ENCODE data around the gene HLA-E. TPM values are rescaled to one million over a fixed set of nuclear protein-coding genes. Genes with fewer than 3 reads are reported as not detected.

HLA-E gene
- total and polyA plus RNA-seq, 7 donors, result 139 to 753 (median 364) TPM

- H3K4me1 ChIP-seq, result no peaks in the 10 kb centered on the region
- H3K27me3 ChIP-seq, result no peaks in the 10 kb centered on the region
- TF ChIP-seq POLR2AphosphoS5 (IDR thresholded peaks at IDR 0.05) (no peak), POLR2A (IDR thresholded peaks at IDR 0.05) (no peak), CTCF (IDR thresholded peaks at IDR 0.05) (no peak), EP300 (IDR thresholded peaks at IDR 0.05) (no peak)
- no peaks in the 10 kb centered on the region for H3K9me3 ChIP-seq
- DNase-seq, result no peak
- no peaks in the 10 kb centered on the region for H3K36me3 ChIP-seq
- 89 to 91% methylated on average over 10 of the region's 10 CpGs for WGBS, 2 donors
- H3K27ac ChIP-seq, result no peak overlapping the region
- H3K4me3 ChIP-seq, result no peak overlapping the region
- intact Hi-C loops (cut with DNase I), result no loop called here
Observed at GRCh38 chr6:30510419-30511168, 21.3 kb downstream of the HLA-E start.

GRCh38 chr6:30511169-30511546 lies 21.8 kb downstream of the HLA-E start:
- peaks cover 0 to 4% (median 1%) of the 10 kb centered on the region in 4 donors for H3K4me1 ChIP-seq
- H3K27ac ChIP-seq, result no peak overlapping the region
- no peaks in the 10 kb centered on the region for H3K27me3 ChIP-seq
- no peak overlapping the region for H3K4me3 ChIP-seq
- TF ChIP-seq POLR2AphosphoS5 (IDR thresholded peaks at IDR 0.05) (no peak), CTCF (IDR thresholded peaks at IDR 0.05) (no peak), EP300 (IDR thresholded peaks at IDR 0.05) (no peak), POLR2A (IDR thresholded peaks at IDR 0.05) (no peak)
- no peaks in the 10 kb centered on the region for H3K9me3 ChIP-seq
- intact Hi-C loops (cut with DNase I), result no loop called here
- no peaks in the 10 kb centered on the region for H3K36me3 ChIP-seq
- no peak for DNase-seq
- 65 to 86% methylated on average over 5 of the region's 5 CpGs for WGBS, 2 donors

- DNase-seq, result no peak
- Histone ChIP-seq H3K4me1 (peaks cover 0 to 4% (median 1%) of the 10 kb centered on the region in 4 donors), H3K27me3 (no peaks in the 10 kb centered on the region), H3K27ac (no peak overlapping the region), H3K36me3 (no peaks in the 10 kb centered on the region), H3K4me3 (no peak overlapping the region), H3K9me3 (no peaks in the 10 kb centered on the region)
- TF ChIP-seq POLR2AphosphoS5 (IDR thresholded peaks at IDR 0.05) (no peak), EP300 (IDR thresholded peaks at IDR 0.05) (no peak), POLR2A (IDR thresholded peaks at IDR 0.05) (no peak), CTCF (IDR thresholded peaks at IDR 0.05) (no peak)
- 95 to 96% methylated on average over 2 of the region's 2 CpGs for WGBS, 2 donors
- intact Hi-C loops (cut with DNase I), result no loop called here
Observed at GRCh38 chr6:30513451-30513850, 24.1 kb downstream of the HLA-E start.

- 51 to 85% methylated on average over 4 of the region's 4 CpGs for whole genome bisulfite sequencing, 2 donors
- no peak for DNase-seq
- peaks cover 0 to 9% (median 7%) of the 10 kb centered on the region in 4 donors for H3K4me1 ChIP-seq
- H3K9me3 ChIP-seq, result no peaks in the 10 kb centered on the region
- intact Hi-C loops (cut with DNase I), result no loop called here
- no peak for TF ChIP-seq EP300 (IDR thresholded peaks at IDR 0.05)
- TF ChIP-seq POLR2AphosphoS5 (IDR thresholded peaks at IDR 0.05), result no peak
- TF ChIP-seq POLR2A (IDR thresholded peaks at IDR 0.05), result no peak
- no peak for TF ChIP-seq CTCF (IDR thresholded peaks at IDR 0.05)
- no peak overlapping the region for H3K4me3 ChIP-seq
- no peaks in the 10 kb centered on the region for H3K27me3 ChIP-seq
- H3K36me3 ChIP-seq, result no peaks in the 10 kb centered on the region
- H3K27ac ChIP-seq, result peak overlapping the region; percentile 81 to 89 (median 85)
Observed at GRCh38 chr6:30515106-30515505, 25.8 kb downstream of the HLA-E start.

Measured in sigmoid colon (tissue), 7 donors.